K562 (cell line): Measurements from ENCODE around the gene HGF. TPM values are rescaled to one million over a fixed set of nuclear protein-coding genes. Genes with fewer than 3 reads are reported as not detected.

Experiments
- BCOR ChIP-seq: fragments of 450-650 bp; IDR thresholded peaks from 2 replicates; pipeline ENCODE4 v1.6.1; 2016
- GTF2F1 ChIP-seq: IDR thresholded peaks from 2 replicates; pipeline ENCODE4 v1.6.1; 2011; ENCODE audit warnings: low read depth, low read length, improper control_type of control experiment
- RBM39 ChIP-seq: fragments of 200-400 bp; formaldehyde crosslinking; optimal IDR thresholded peaks from 2 replicates; pipeline ENCODE3; 2018; ENCODE audit warnings: low read depth, low read length
- TBL1XR1 ChIP-seq, 2 experiments: IDR thresholded peaks; 2 replicates each; pipeline ENCODE4 v1.6.1; 2012; ENCODE audit warnings: improper control_type of control experiment in 2 of 2, low read length in 2 of 2, mild to moderate bottlenecking in 1 of 2
- USF1 ChIP-seq: sonication (generic); formaldehyde crosslinking; IDR thresholded peaks from 2 replicates; pipeline ENCODE4 v1.9.0; 2022; ENCODE audit warnings: mild to moderate bottlenecking, missing genetic modification reagents
- ZBTB40 ChIP-seq, 2 experiments: fragments of 450-650 bp in 1 of 2; sonication (generic) in 1 of 2; formaldehyde crosslinking in 1 of 2; IDR thresholded peaks; 2 replicates each; pipeline versions ENCODE4 v1.7.1 to v1.9.0; 2016 to 2022; ENCODE audit warnings: inconsistent platforms in 1 of 2, mild to moderate bottlenecking in 1 of 2, missing genetic modification reagents in 1 of 2
- ZEB2 ChIP-seq: fragments of 450-650 bp; IDR thresholded peaks from 2 replicates; pipeline ENCODE4 v1.6.1; 2016
- ZNF398 ChIP-seq: fragments of 250-450 bp; sonication (Bioruptor Pico); IDR thresholded peaks from 2 replicates; pipeline ENCODE4 v1.8.0; 2021; ENCODE audit warnings: moderate library complexity, mild to moderate bottlenecking, inconsistent platforms
- ZNF589 ChIP-seq: fragments of 200-800 bp; sonication (Bioruptor generic); IDR thresholded peaks from 2 replicates; pipeline ENCODE4 v1.6.1; 2016; ENCODE audit warnings: low read depth, missing genetic modification characterization, missing compliant biosample characterization
- ZNF778 ChIP-seq: fragments of 450-650 bp; formaldehyde crosslinking; IDR thresholded peaks from 2 replicates; pipeline ENCODE4 v1.4.0; 2020; ENCODE audit warnings: mild to moderate bottlenecking, moderate library complexity
- polyA plus RNA-seq, 8 experiments: library from polyadenylated mRNA; depleted of rRNA in 4 of 8; stranded (reverse) in 5 of 8; unstranded in 3 of 8; fragments of >200 nt; fragmentation: Nextera tagmentation in 2 of 8; fragmentation: Illumina TruSeq in 1 of 8; extraction: Ambion mirVana in 2 of 8; extraction: Trizol in 1 of 8; gene quantifications; 2 replicates each; pipeline versions ENCODE4 v1.2.1 to v1.2.3, GENCODE V29; 2011 to 2014; ENCODE audit warnings: inconsistent platforms in 1 of 8, missing spikeins in 1 of 8
- total RNA-seq, 7 experiments: library from RNA; depleted of rRNA in 6 of 7; stranded (reverse); fragments of >200 nt in 6 of 7; fragmentation: Illumina TruSeq in 2 of 7; extraction: Trizol in 2 of 7; gene quantifications; 2 replicates each; pipeline versions ENCODE4 v1.2.1 to v1.2.3, GENCODE V29; 2011 to 2021; ENCODE audit warnings: low replicate concordance in 1 of 7
- TF ChIP-seq, protein P1 (sequence below): fragments of 200-800 bp; sonication (Bioruptor generic); IDR thresholded peaks from 2 replicates; pipeline ENCODE4 v1.6.1; 2017; ENCODE audit warnings: missing genetic modification characterization, missing compliant biosample characterization

Gene HGF
- total and polyA plus RNA-seq, 9 of the 15 experiments (the other 6 are each of a cell fraction or from before 2014, with no cell fraction given) = 0.02 TPM; not detected in 8

- TF ChIP-seq ZBTB40 (IDR thresholded peaks at IDR 0.05) = no peak
- no peak for TF ChIP-seq ZBTB40 (CRISPR knock-in tag; IDR thresholded peaks at IDR 0.05)
- no peak for TF ChIP-seq USF1 (CRISPR knock-in tag)
- no peak for TF ChIP-seq TBL1XR1 (IDR thresholded peaks at IDR 0.05; ENCODE audit: low read length in 2 of 2)
- no peak for TF ChIP-seq BCOR
- no peak for TF ChIP-seq RBM39
- no peak for TF ChIP-seq ZNF589 (CRISPR knock-in tag)
- TF ChIP-seq, protein P1, sequence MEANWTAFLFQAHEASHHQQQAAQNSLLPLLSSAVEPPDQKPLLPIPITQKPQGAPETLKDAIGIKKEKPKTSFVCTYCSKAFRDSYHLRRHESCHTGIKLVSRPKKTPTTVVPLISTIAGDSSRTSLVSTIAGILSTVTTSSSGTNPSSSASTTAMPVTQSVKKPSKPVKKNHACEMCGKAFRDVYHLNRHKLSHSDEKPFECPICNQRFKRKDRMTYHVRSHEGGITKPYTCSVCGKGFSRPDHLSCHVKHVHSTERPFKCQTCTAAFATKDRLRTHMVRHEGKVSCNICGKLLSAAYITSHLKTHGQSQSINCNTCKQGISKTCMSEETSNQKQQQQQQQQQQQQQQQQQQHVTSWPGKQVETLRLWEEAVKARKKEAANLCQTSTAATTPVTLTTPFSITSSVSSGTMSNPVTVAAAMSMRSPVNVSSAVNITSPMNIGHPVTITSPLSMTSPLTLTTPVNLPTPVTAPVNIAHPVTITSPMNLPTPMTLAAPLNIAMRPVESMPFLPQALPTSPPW (CRISPR knock-in tag) = no peak
- no peak for TF ChIP-seq ZNF778 (CRISPR knock-in tag)
- no peak for TF ChIP-seq ZEB2
- no peak for TF ChIP-seq ZNF398 (CRISPR knock-in tag)
- no peak for TF ChIP-seq GTF2F1
These were observed 104.6 kb downstream of the HGF start (continued) for GRCh38 chr7:81665236-81665635.
